Ectodermal cell (in vitro differentiated cells): ENCODE measurements around the gene PKD2.
"Not testable (repeated sequence)": the region's sequence is repeated elsewhere in the genome, so short reads cannot be mapped to it uniquely, and the experiment has no call there.

Experiments
- H3K27ac ChIP-seq: 2 replicates; pipeline ENCODE4 v1.7.0; 2013; ENCODE audit warnings: mild to moderate bottlenecking, low read depth, low read length; ENCODE audit not compliant: insufficient read depth, poor library complexity, severe bottlenecking
- H3K27me3 ChIP-seq: 2 replicates; pipeline ENCODE4 v1.7.0; 2013; ENCODE audit warnings: mild to moderate bottlenecking, low read length; ENCODE audit not compliant: insufficient read depth, control insufficient read depth, poor library complexity, severe bottlenecking
- H3K36me3 ChIP-seq: one replicate; pipeline ENCODE4 v1.7.0; 2013; ENCODE audit warnings: low read length; ENCODE audit not compliant: control insufficient read depth, insufficient read depth
- H3K4me1 ChIP-seq: one replicate; pipeline ENCODE4 v1.7.0; 2013; ENCODE audit warnings: low read length; ENCODE audit not compliant: control insufficient read depth, insufficient read depth
- H3K4me3 ChIP-seq: 2 replicates; pipeline ENCODE4 v1.7.0; 2013; ENCODE audit warnings: low read depth, low read length, control low read depth; ENCODE audit not compliant: insufficient read depth
- H3K9me3 ChIP-seq: 2 replicates; pipeline ENCODE4 v1.7.0; 2013; ENCODE audit warnings: mild to moderate bottlenecking, low read length, moderate library complexity; ENCODE audit not compliant: control insufficient read depth
- WGBS, 2 experiments: methylation state at CpG; one replicate each; pipeline ENCODE4 v1.1.7; 2013; ENCODE audit warnings: missing lambda C conversion rate in 2 of 2; 5-methylcytosine and 5-hydroxymethylcytosine counted together

The PKD2 gene

DNA sequence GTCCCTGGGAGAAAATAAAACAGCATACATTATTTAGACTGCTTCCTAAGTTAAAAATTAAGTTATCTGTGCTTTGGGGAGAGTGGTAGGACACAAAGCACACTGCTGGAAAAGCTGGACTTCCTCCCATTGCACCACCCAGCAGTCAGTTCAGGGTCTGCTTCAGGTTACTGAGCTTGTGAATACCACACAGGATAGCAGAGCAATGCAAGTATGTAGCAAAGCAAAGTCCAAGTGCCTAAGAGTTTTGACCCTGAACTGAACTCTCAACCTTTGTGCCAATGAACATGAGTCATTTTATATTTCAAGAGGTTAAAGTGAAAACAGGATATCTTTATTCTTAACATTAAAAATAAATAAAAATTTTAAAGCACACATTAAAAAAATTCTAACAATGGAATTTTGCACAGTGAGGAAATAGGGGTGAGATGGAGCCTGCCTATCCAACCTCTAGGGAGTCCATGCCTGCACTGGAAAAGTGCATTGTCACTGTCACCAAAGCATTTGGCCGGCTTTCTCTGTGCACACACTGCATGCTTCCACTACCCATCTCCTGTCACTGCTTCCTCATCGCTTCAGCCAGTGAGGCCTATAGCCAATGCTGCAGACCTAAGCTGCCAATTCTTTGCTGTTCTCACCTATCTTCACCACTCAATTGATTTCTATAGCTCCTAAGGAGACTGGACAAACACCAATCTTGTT is 100.1 kb downstream of the PKD2 start:
- Histone ChIP-seq H3K27ac (no peak overlapping the region), H3K9me3 (no peaks in the 10 kb centered on the region), H3K4me1 (no peaks in the 10 kb centered on the region), H3K4me3 (no peak overlapping the region), H3K36me3 (no peaks in the 10 kb centered on the region), H3K27me3 (no peaks in the 10 kb centered on the region)
- WGBS, 2 experiments, result 94 to 95% methylated on average over 2 of the region's 2 CpGs

DNA sequence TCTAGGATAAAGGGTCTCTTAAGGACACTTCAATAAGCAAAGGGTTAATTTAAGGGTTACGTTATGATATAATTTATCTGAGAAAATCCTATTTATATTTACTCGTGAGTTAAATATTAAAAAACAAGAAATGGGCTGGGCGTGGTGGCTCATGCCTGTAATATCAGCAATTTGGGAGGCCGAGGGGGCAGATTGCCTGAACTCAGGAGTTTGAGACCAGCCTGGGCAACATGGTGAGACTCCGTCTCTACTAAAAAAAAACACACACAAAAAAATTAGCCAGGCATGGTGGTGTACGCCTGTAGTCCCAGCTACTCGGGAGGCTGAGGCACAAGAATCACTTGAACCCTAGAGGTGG is 100.7 kb downstream of the PKD2 start:
- H3K36me3 ChIP-seq, H3K4me1 ChIP-seq, H3K27me3 ChIP-seq, H3K9me3 ChIP-seq, H3K27ac ChIP-seq, H3K4me3 ChIP-seq: not testable (repeated sequence)
- 89 to 94% methylated on average over 7 of the region's 7 CpGs for WGBS, 2 experiments

DNA sequence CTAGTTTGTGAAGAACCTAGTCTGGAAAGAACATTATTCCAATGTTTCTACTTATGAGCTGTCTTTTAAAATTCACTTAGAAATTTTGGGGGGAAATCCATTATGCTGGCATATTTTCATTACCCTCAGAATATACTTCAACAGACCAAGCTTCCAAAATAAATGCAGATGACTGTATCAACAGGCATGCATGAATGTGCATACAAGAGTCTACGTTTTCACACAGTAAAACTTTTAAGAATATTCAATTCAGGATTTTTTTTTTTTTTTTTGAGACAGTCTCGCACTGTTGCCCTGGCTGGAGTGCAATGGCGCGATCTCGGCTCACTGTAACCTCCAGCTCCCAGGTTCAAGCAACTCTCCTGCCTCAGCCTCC is 101.3 kb downstream of the PKD2 start:
- H3K9me3 ChIP-seq, result no peaks in the 10 kb centered on the region
- WGBS, 2 experiments, result 92 to 94% methylated on average over 5 of the region's 5 CpGs
- H3K27ac ChIP-seq, result no peak overlapping the region
- H3K4me3 ChIP-seq, result no peak overlapping the region
- H3K27me3 ChIP-seq, result no peaks in the 10 kb centered on the region
- no peaks in the 10 kb centered on the region for H3K4me1 ChIP-seq
- no peaks in the 10 kb centered on the region for H3K36me3 ChIP-seq

GRCh38 chr4:88109123-88109881 is 101.9 kb downstream of the PKD2 start:
- Histone ChIP-seq H3K36me3 (no peaks in the 10 kb centered on the region), H3K4me1 (no peaks in the 10 kb centered on the region), H3K27me3 (no peaks in the 10 kb centered on the region), H3K9me3 (no peaks in the 10 kb centered on the region), H3K27ac (no peak overlapping the region), H3K4me3 (no peak overlapping the region)
- WGBS, 2 experiments, result 91 to 94% methylated on average over 5 of the region's 5 CpGs

DNA sequence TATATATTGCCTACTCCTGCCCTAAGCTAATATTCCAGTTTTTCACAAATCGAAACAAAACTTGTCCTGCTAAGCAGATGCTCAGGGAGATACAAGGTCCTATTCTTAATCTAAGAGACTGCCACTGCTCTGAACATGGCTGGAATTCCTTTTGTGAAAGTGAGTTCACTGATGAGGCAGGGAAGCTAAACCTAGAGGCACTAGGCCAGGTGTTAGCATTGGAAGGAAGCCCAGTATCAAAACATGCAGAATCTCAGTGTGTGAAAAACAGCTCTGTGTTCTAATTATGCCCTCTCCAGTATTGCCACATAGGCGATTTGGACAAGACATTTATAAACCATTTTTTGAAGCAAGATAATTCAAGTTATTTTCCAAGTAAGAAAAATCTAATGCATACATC is 103.4 kb downstream of the PKD2 start:
- 95% methylated on average over 2 of the region's 2 CpGs for WGBS, 2 experiments
- Histone ChIP-seq H3K9me3 (no peaks in the 10 kb centered on the region), H3K27ac (no peak overlapping the region), H3K36me3 (no peaks in the 10 kb centered on the region), H3K27me3 (no peaks in the 10 kb centered on the region), H3K4me1 (no peaks in the 10 kb centered on the region), H3K4me3 (no peak overlapping the region)

GRCh38 chr4:88112856-88113255 is 105.4 kb downstream of the PKD2 start:
- 89 to 92% methylated on average over 5 of the region's 5 CpGs for WGBS, 2 experiments
- Histone ChIP-seq H3K4me3 (no peak overlapping the region), H3K9me3 (no peaks in the 10 kb centered on the region), H3K27ac (no peak overlapping the region), H3K4me1 (no peaks in the 10 kb centered on the region), H3K27me3 (no peaks in the 10 kb centered on the region), H3K36me3 (no peaks in the 10 kb centered on the region)

DNA sequence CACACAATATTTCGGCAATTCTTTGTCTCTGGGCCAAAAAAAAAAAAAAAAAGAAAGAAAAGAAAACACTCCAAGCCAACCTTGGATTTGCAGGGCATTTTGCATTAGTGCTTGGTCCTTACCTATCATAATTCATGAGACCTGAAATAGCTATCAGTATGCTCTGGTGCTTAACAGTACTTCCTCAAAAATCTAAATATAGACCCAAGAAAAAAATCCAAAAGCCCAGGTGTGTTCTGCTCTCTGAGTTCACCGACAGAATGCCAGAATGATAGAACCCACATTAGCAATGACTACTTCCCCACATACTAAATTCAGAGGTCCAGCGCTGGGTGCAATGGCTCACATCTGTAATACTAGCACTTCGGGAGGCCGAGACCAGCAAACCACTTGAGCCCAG is 108.2 kb downstream of the PKD2 start:
- WGBS, 2 experiments, result 88 to 89% methylated on average over 5 of the region's 5 CpGs
- no peak overlapping the region for H3K4me3 ChIP-seq
- H3K27me3 ChIP-seq, result no peaks in the 10 kb centered on the region
- no peaks in the 10 kb centered on the region for H3K4me1 ChIP-seq
- peaks cover 6% of the 10 kb centered on the region for H3K9me3 ChIP-seq
- H3K27ac ChIP-seq, result no peak overlapping the region
- no peaks in the 10 kb centered on the region for H3K36me3 ChIP-seq

GRCh38 chr4:88119943-88120342 is 112.5 kb downstream of the PKD2 start:
- peaks cover 6% of the 10 kb centered on the region for H3K9me3 ChIP-seq
- H3K27ac ChIP-seq, result no peak overlapping the region
- no peaks in the 10 kb centered on the region for H3K27me3 ChIP-seq
- no peak overlapping the region for H3K4me3 ChIP-seq
- no peaks in the 10 kb centered on the region for H3K36me3 ChIP-seq
- 82 to 84% methylated on average over 2 of the region's 2 CpGs for WGBS, 2 experiments
- no peaks in the 10 kb centered on the region for H3K4me1 ChIP-seq

DNA sequence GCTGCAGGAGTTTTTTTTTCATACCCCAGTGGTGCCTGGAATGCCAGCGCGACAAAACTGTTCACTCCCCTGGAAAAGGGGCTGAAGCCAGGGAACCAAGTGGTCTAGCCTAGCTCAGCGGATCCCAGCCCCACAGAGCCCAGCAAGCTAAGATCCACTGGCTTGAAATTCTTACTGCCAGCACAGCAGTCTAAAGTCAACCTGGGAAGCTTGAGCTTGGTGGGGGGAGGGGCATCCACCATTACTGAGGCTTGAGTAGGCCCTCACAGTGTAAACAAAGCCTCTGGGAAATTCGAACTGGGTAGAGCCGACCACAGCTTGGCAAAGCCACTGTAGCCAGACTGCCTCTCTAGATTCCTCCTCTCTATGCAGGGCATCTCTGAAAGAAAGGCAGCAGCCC is 114.8 kb downstream of the PKD2 start:
- not testable (repeated sequence) for H3K4me3 ChIP-seq, H3K27me3 ChIP-seq, H3K9me3 ChIP-seq, H3K36me3 ChIP-seq, H3K4me1 ChIP-seq, H3K27ac ChIP-seq
- 80 to 82% methylated on average over 5 of the region's 5 CpGs for WGBS, 2 experiments
